NCI-H1105 (cell line): Measurements from ENCODE around the gene ERICH2.
"Not testable (repeated sequence)": the region's sequence is repeated elsewhere in the genome, so short reads cannot be mapped to it uniquely, and the experiment has no call there.

Experiments used
- DNase-seq: peaks from one replicate; lab custom pipeline; 2025; lab: John Stamatoyannopoulos, UW

The ERICH2 gene

GRCh38 chr2:170770008-170770605, at the start of gene ERICH2:
ERICH2 (plus strand) TSS chr2:170770378; CDS start chr2:170770682, 304 bp downstream.
- DNase-seq, result peak; percentile 52

- no peak for DNase-seq
These were observed 48.5 kb upstream of the ERICH2 start for GRCh38 chr2:170721678-170722077.

- DNase-seq, result no peak
These were observed 47.9 kb upstream of the ERICH2 start for GRCh38 chr2:170722301-170722700.

GRCh38 chr2:170723446-170723958, 46.7 kb upstream of the ERICH2 start:
- no peak for DNase-seq

- no peak for DNase-seq
These were observed 36.2 kb upstream of the ERICH2 start for GRCh38 chr2:170733798-170734600.

GRCh38 chr2:170734601-170735000, 35.6 kb upstream of the ERICH2 start:
- DNase-seq, result not testable (repeated sequence)

GRCh38 chr2:170736628-170737027, 33.5 kb upstream of the ERICH2 start:
- no peak for DNase-seq

- DNase-seq, result no peak
These were observed 32.8 kb upstream of the ERICH2 start for GRCh38 chr2:170737406-170737805.

GRCh38 chr2:170737821-170738220, 32.4 kb upstream of the ERICH2 start:
- no peak for DNase-seq

- DNase-seq, result no peak
These were observed 31.1 kb upstream of the ERICH2 start for GRCh38 chr2:170739048-170739447.

- DNase-seq, result no peak
These were observed 30.6 kb upstream of the ERICH2 start for GRCh38 chr2:170739507-170740046.

GRCh38 chr2:170740660-170741059, 29.5 kb upstream of the ERICH2 start:
- no peak for DNase-seq

GRCh38 chr2:170742000-170742399, 28.2 kb upstream of the ERICH2 start:
- no peak for DNase-seq

- DNase-seq, result no peak
These were observed 27.2 kb upstream of the ERICH2 start for GRCh38 chr2:170742896-170743529.

GRCh38 chr2:170743530-170744239, 26.5 kb upstream of the ERICH2 start:
- DNase-seq, result no peak

GRCh38 chr2:170744248-170745002, 25.8 kb upstream of the ERICH2 start:
- DNase-seq, result no peak

- no peak for DNase-seq
These were observed 24.9 kb upstream of the ERICH2 start for GRCh38 chr2:170745305-170745704.

- DNase-seq, result no peak
These were observed 22.3 kb upstream of the ERICH2 start for GRCh38 chr2:170747921-170748320.

GRCh38 chr2:170751555-170751954, 18.6 kb upstream of the ERICH2 start:
- DNase-seq, result not testable (repeated sequence)

GRCh38 chr2:170761572-170761971, 8.6 kb upstream of the ERICH2 start:
- no peak for DNase-seq

GRCh38 chr2:170762760-170763159, 7.4 kb upstream of the ERICH2 start:
- no peak for DNase-seq
